GM12801 (cell line): ENCODE data around the gene DAPK1.

Experiments
- TF ChIP-seq, protein P1 (sequence below): IDR thresholded peaks from one replicate; pipeline ENCODE4 v1.5.1; 2011; ENCODE audit warnings: control low read depth; ENCODE audit not compliant: insufficient read length; ENCODE audit errors: extremely low read depth

The DAPK1 gene

DNA sequence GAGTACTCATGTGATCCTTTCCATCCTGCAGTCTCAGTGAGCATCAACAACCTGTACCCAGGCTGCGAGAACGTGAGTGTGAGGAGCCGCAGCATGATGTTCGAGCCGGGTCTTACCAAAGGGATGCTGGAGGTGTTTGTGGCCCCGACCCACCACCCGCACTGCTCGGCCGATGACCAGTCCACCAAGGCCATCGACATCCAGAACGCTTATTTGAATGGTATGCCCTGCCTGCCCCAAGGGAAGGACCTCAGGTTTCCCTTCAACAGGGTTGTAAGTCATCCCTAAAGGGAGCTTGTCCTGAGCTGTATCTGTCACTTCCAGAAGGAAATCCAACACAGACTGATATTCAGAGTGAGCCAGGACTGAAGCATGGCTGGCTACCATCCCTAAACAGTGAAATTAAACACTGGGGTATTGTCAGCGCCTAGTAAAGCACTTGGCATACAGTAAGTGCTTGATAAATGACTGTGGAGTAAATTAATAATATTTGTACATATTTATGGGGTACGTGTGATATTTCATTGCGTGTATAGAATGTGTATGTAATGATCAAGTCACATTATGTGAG lies 188.9 kb downstream of the DAPK1 start:
- TF ChIP-seq, protein P1, sequence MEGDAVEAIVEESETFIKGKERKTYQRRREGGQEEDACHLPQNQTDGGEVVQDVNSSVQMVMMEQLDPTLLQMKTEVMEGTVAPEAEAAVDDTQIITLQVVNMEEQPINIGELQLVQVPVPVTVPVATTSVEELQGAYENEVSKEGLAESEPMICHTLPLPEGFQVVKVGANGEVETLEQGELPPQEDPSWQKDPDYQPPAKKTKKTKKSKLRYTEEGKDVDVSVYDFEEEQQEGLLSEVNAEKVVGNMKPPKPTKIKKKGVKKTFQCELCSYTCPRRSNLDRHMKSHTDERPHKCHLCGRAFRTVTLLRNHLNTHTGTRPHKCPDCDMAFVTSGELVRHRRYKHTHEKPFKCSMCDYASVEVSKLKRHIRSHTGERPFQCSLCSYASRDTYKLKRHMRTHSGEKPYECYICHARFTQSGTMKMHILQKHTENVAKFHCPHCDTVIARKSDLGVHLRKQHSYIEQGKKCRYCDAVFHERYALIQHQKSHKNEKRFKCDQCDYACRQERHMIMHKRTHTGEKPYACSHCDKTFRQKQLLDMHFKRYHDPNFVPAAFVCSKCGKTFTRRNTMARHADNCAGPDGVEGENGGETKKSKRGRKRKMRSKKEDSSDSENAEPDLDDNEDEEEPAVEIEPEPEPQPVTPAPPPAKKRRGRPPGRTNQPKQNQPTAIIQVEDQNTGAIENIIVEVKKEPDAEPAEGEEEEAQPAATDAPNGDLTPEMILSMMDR, result no peak

GRCh38 chr9:87687207-87687606 lies 189.5 kb downstream of the DAPK1 start:
- TF ChIP-seq, protein P1, result no peak

GRCh38 chr9:87694236-87694755 lies 196.6 kb downstream of the DAPK1 start:
- TF ChIP-seq, protein P1, result no peak

DNA sequence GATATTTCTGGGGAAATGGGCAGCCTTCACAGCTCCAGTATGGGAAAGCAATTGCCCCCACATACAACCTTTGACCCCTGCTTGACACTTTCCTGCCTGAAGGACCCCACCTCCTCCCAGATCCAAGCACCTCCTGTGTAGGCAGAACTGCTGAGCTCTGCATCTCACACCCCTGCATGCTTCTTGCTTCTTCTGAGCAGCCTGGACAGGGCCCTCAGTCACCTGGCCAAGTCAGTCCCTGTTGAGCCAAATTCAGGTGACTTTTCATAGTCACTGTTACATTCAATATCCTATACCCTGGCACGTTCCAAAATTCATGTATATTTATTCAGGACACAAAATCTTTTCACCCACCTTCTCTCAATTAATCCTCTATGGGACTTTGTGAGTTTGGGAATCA lies 197.9 kb downstream of the DAPK1 start:
- TF ChIP-seq, protein P1, result no peak

DNA sequence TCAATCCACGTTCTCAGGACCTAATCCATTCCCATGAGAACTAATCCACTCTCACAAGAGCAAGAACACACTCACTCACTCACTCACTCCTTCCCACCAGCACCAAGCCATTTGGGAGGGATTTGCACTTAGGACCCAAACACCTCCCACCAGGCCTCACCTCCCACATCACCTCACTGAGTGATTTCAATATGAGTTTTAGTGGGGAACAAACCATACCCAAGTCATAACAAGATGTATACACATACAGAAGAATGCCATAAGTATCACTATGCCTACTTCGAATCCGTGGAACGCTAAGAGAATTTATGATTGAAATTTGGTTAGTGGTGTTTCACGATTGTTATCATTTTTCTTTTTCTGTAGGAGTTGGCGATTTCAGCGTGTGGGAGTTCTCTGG lies 199.0 kb downstream of the DAPK1 start:
- TF ChIP-seq, protein P1, result no peak

DNA sequence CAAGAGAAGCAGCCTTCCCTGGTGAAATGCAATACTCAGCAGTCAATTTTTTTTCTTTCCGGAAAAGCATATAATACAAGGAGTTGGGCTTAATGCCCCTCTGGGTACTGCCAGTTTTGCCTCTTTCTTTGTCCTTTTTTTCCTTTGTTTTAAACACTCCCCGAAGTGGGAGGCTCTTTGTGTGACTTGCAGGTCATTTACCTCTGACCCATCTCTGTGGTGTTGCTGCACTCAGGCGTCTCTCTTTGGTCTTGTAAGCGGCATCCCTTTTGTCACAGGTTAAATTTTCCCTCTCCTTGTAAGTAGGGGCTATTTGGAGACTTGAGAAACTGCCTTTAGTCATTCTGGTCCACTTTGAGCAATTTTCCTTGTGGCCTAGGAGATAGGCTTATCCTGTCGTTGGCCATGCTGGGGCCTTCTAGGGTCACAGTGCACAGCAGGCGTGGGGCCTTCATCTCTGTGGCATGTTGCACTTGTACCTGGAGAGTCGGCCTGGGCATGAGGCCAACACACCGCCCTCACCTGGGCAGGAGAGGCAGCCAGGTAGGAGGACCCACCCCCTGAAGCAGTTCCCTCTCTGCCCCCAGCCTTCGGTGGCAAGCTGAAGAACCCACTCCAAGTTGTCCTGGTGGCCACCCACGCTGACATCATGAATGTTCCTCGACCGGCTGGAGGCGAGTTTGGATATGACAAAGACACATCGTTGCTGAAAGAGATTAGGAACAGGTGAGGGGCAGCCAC lies 200.6 kb downstream of the DAPK1 start:
- TF ChIP-seq, protein P1, result no peak

DNA sequence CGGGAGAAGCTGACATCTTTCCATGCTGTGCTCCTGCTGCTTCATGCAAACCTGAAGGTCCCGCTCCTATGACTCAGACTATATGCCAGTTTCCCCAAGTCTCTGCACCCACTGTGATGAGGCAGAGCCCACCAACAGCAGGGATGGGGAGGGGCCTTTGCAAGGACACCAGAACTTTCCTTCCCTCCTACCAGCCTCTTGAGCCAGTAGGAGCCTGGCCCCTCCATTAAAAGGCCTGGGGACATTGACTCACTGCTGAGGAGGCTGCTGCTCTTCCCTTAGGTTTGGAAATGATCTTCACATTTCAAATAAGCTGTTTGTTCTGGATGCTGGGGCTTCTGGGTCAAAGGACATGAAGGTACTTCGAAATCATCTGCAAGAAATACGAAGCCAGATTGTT lies 202.2 kb downstream of the DAPK1 start:
- TF ChIP-seq, protein P1, result no peak
